Mesenchymal stem cell (in vitro differentiated cells and primary cell): ENCODE data around the gene ARMH1. TPM values are rescaled to one million over a fixed set of nuclear protein-coding genes. Genes with fewer than 3 reads are reported as not detected.

Experiments used
- DNase-seq: peaks from one replicate; pipeline ENCODE4 v3.0.0-alpha.2; 2013
- H2AFZ ChIP-seq: one replicate; pipeline ENCODE4 v1.6.1; 2013; ENCODE audit warnings: low read depth, mild to moderate bottlenecking, control low read depth, inconsistent platforms, low read length, moderate library complexity
- H2AK5ac ChIP-seq: 2 replicates; pipeline ENCODE4 v1.6.1; 2013; ENCODE audit warnings: low read length, moderate library complexity, mild to moderate bottlenecking, inconsistent platforms; ENCODE audit not compliant: severe bottlenecking
- H2BK120ac ChIP-seq: one replicate; pipeline ENCODE4 v1.6.1; 2013; ENCODE audit warnings: low read depth, mild to moderate bottlenecking, inconsistent platforms, low read length, moderate library complexity
- H2BK12ac ChIP-seq, 2 experiments: one replicate each; pipeline ENCODE4 v1.6.1; 2013; ENCODE audit warnings: inconsistent platforms in 2 of 2, low read length in 2 of 2, mild to moderate bottlenecking in 2 of 2, moderate library complexity in 2 of 2, control low read depth in 1 of 2
- H2BK15ac ChIP-seq: one replicate; pipeline ENCODE4 v1.6.1; 2013; ENCODE audit warnings: mild to moderate bottlenecking, low read depth, inconsistent platforms; ENCODE audit not compliant: poor library complexity, severe bottlenecking
- H2BK5ac ChIP-seq: 2 replicates; pipeline ENCODE4 v1.6.1; 2013; ENCODE audit warnings: low read depth, mild to moderate bottlenecking, low read length, control low read depth, inconsistent platforms; ENCODE audit not compliant: poor library complexity, severe bottlenecking
- H3K14ac ChIP-seq, 2 experiments: one replicate each; pipeline ENCODE4 v1.6.1; 2013; ENCODE audit warnings: inconsistent platforms in 2 of 2, low read length in 2 of 2, control low read depth in 1 of 2, mild to moderate bottlenecking in 1 of 2, moderate library complexity in 1 of 2
- H3K18ac ChIP-seq, 2 experiments: one replicate each; pipeline ENCODE4 v1.6.1; 2013; ENCODE audit warnings: inconsistent platforms in 2 of 2, low read length in 2 of 2, control low read depth in 1 of 2, low read depth in 1 of 2, mild to moderate bottlenecking in 1 of 2
- H3K23ac ChIP-seq, 2 experiments: one replicate each; pipeline ENCODE4 v1.6.1; 2013; ENCODE audit warnings: inconsistent platforms in 2 of 2, low read length in 2 of 2, mild to moderate bottlenecking in 2 of 2, moderate library complexity in 2 of 2, control low read depth in 1 of 2
- H3K27ac ChIP-seq: 2 replicates; pipeline ENCODE4 v1.5.1; 2013; ENCODE audit warnings: mild to moderate bottlenecking, moderate library complexity, low read length, control low read depth, inconsistent platforms; ENCODE audit not compliant: poor library complexity, severe bottlenecking
- H3K27me3 ChIP-seq, 2 experiments: 2 replicates each; pipeline versions ENCODE4 v1.6.1 to v1.7.0; 2013; ENCODE audit warnings: low read length in 2 of 2, mild to moderate bottlenecking in 2 of 2, moderate library complexity in 2 of 2, control low read depth in 1 of 2, inconsistent platforms in 1 of 2; ENCODE audit not compliant: control insufficient read depth in 1 of 2, insufficient read depth in 1 of 2
- H3K36me3 ChIP-seq, 2 experiments: 2 replicates each; pipeline versions ENCODE4 v1.6.1 to v1.7.0; 2013; ENCODE audit warnings: low read length in 2 of 2, control low read depth in 1 of 2, inconsistent platforms in 1 of 2, low read depth in 1 of 2, mild to moderate bottlenecking in 1 of 2; ENCODE audit not compliant: insufficient read depth in 2 of 2, control insufficient read depth in 1 of 2
- H3K4ac ChIP-seq, 2 experiments: one replicate each; pipeline ENCODE4 v1.6.1; 2013; ENCODE audit warnings: inconsistent platforms in 2 of 2, low read length in 2 of 2, mild to moderate bottlenecking in 2 of 2, moderate library complexity in 2 of 2, control low read depth in 1 of 2, low read depth in 1 of 2
- H3K4me1 ChIP-seq: 2 replicates; pipeline ENCODE4 v1.6.1; 2013; ENCODE audit warnings: low read depth, low read length, control low read depth; ENCODE audit not compliant: control insufficient read depth, insufficient read depth
- H3K4me2 ChIP-seq: 2 replicates; pipeline ENCODE4 v1.6.1; 2013; ENCODE audit warnings: low read length, mild to moderate bottlenecking, inconsistent platforms; ENCODE audit not compliant: poor library complexity, severe bottlenecking
- H3K4me3 ChIP-seq, 2 experiments: 2 replicates each; pipeline versions ENCODE4 v1.5.1 to v1.7.0; 2013; ENCODE audit warnings: low read length in 2 of 2, mild to moderate bottlenecking in 2 of 2, control low read depth in 1 of 2, low read depth in 1 of 2; ENCODE audit not compliant: insufficient read depth in 1 of 2
- H3K79me1 ChIP-seq: replicated peaks from 2 replicates; pipeline ENCODE4 v1.6.1; 2013; ENCODE audit warnings: mild to moderate bottlenecking, control low read depth, low read length, inconsistent platforms; ENCODE audit not compliant: poor library complexity, severe bottlenecking
- H3K9ac ChIP-seq: 2 replicates; pipeline ENCODE4 v1.7.0; 2013; ENCODE audit warnings: mild to moderate bottlenecking, low read length, moderate library complexity
- H3K9me3 ChIP-seq: 2 replicates; pipeline ENCODE4 v1.7.0; 2013; ENCODE audit warnings: mild to moderate bottlenecking, low read length; ENCODE audit not compliant: control insufficient read depth
- H4K8ac ChIP-seq: one replicate; pipeline ENCODE4 v1.6.1; 2013; ENCODE audit warnings: inconsistent platforms, mild to moderate bottlenecking, low read length, moderate library complexity
- H4K91ac ChIP-seq: one replicate; pipeline ENCODE4 v1.6.1; 2013; ENCODE audit warnings: mild to moderate bottlenecking, low read length, inconsistent platforms
- WGBS: methylation state at CpG from one replicate; pipeline ENCODE4 v1.1.7; 2013; ENCODE audit warnings: mixed read lengths; 5-methylcytosine and 5-hydroxymethylcytosine counted together
- polyA plus RNA-seq, 2 experiments: library from polyadenylated mRNA; stranded (reverse); fragments of 200-250 nt; gene quantifications; one replicate each; pipeline ENCODE4 v1.2.3, GENCODE V29; 2013

Gene ARMH1
- 0.76 TPM for polyA plus RNA-seq (2013, experiment 1 of 2)
- polyA plus RNA-seq (2013, experiment 2 of 2), result 0.63 TPM

- peak within 1 kb of the TSS; percentile 92 for H2BK120ac ChIP-seq
- H3K18ac ChIP-seq, result peak within 1 kb of the TSS; percentile 93 to 99
- H3K14ac ChIP-seq, result peak within 1 kb of the TSS in 1 of 2 experiments; percentile 92
- H3K4me3 ChIP-seq, result peak within 1 kb of the TSS; percentile 82 to 86
- peak within 1 kb of the TSS; percentile 97 for H3K27ac ChIP-seq
- WGBS, result 2% methylated on average over 40 of the region's 56 CpGs
- peak; percentile 99 for DNase-seq
- H4K91ac ChIP-seq, result peak within 1 kb of the TSS; percentile 94
- peaks cover 0 to 4% of the 10 kb centered on the region in 2 experiments for H3K36me3 ChIP-seq
- H3K79me1 ChIP-seq, result peaks cover 35% of the 10 kb centered on the region
- H3K4me2 ChIP-seq, result peak within 1 kb of the TSS; percentile 80
- H2AFZ ChIP-seq, result peak within 1 kb of the TSS; percentile 96
- no peaks in the 10 kb centered on the region for H3K27me3 ChIP-seq
- peak within 1 kb of the TSS; percentile 95 for H3K9ac ChIP-seq
- H3K23ac ChIP-seq, result peak within 1 kb of the TSS in 1 of 2 experiments; percentile 16
- H3K4ac ChIP-seq, result peak within 1 kb of the TSS; percentile 73 to 96
- H2BK12ac ChIP-seq, result peak within 1 kb of the TSS; percentile 23 to 95
- H4K8ac ChIP-seq, result peak within 1 kb of the TSS; percentile 97
- H2AK5ac ChIP-seq, result no peak within 1 kb of the TSS
- peaks cover 20% of the 10 kb centered on the region for H3K4me1 ChIP-seq
- H2BK15ac ChIP-seq, result peak within 1 kb of the TSS; percentile 92
- H2BK5ac ChIP-seq, result peak within 1 kb of the TSS; percentile 86
- H3K9me3 ChIP-seq, result no peaks in the 10 kb centered on the region
Measured at GRCh38 chr1:44674113-44675000, at the start of gene ARMH1, which contains the start of gene TMEM53. TSS of gene ARMH1 (plus strand) at chr1:44674714. CDS start at chr1:44689698, 14,984 bp downstream. TSS of gene TMEM53 (minus strand) at chr1:44674481. CDS start at chr1:44674391, 90 bp downstream.

- Histone ChIP-seq H3K27me3 (peaks cover 0 to 3% of the 10 kb centered on the region in 2 experiments), H3K18ac (no peak overlapping the region), H3K23ac (no peak overlapping the region), H3K27ac (no peak overlapping the region), H3K79me1 (no peaks in the 10 kb centered on the region), H3K9ac (no peak overlapping the region), H3K36me3 (no peaks in the 10 kb centered on the region), H2BK5ac (no peak overlapping the region), H3K4me3 (no peak overlapping the region), H2BK15ac (no peak overlapping the region), H3K9me3 (no peaks in the 10 kb centered on the region), H3K4me2 (no peak overlapping the region), H2AFZ (no peak overlapping the region), H4K91ac (peak overlapping the region; percentile 45), H2AK5ac (no peak overlapping the region), H2BK12ac (no peak overlapping the region), H2BK120ac (no peak overlapping the region), H3K4ac (no peak overlapping the region), H3K14ac (no peak overlapping the region), H4K8ac (no peak overlapping the region), H3K4me1 (no peaks in the 10 kb centered on the region)
- no peak for DNase-seq
- 89% methylated on average over 7 of the region's 7 CpGs for WGBS
Measured at GRCh38 chr1:44625348-44625747, 49.2 kb upstream of the ARMH1 start.

GRCh38 chr1:44628962-44629756 lies 45.4 kb upstream of the ARMH1 start:
- Histone ChIP-seq H4K91ac (no peak overlapping the region), H3K79me1 (peaks cover 12% of the 10 kb centered on the region), H3K14ac (no peak overlapping the region), H2AK5ac (no peak overlapping the region), H3K4ac (no peak overlapping the region), H2BK15ac (no peak overlapping the region), H3K9me3 (no peaks in the 10 kb centered on the region), H2BK120ac (no peak overlapping the region), H2AFZ (no peak overlapping the region), H4K8ac (no peak overlapping the region), H3K27me3 (no peaks in the 10 kb centered on the region), H3K4me2 (no peak overlapping the region), H3K9ac (peak overlapping the region; percentile 70), H3K23ac (no peak overlapping the region), H3K4me3 (peak overlapping the region in 1 of 2 experiments; percentile 26), H3K4me1 (peaks cover 3% of the 10 kb centered on the region), H3K36me3 (peaks cover 3 to 12% of the 10 kb centered on the region in 2 experiments), H3K18ac (no peak overlapping the region), H3K27ac (no peak overlapping the region), H2BK5ac (no peak overlapping the region), H2BK12ac (no peak overlapping the region)
- 94% methylated on average over 4 of the region's 5 CpGs for WGBS
- peak; percentile 61 for DNase-seq
